ENCODE results near the gene ERMAP.

Gene ERMAP

DNA sequence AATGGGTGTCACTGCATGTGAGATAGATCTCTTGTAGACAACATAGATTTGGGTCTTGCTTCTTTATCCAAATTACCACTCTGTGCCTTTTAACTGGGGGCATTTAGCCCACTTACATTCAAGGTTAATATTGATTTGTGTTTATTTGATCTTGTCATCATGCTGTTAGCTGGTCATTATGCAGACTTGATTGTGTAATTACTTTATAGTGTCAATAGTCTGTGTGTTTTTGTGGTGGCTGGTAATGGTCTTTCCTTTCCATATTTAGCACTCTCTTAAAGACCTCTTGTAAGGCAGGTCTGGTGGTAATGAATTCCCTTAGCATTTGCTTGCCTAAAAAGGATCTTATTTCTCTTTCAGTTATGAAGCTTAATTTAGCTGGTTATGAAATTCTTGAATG, 59.1 kb downstream of the ERMAP start:
- DNase-seq, result no peak

DNA sequence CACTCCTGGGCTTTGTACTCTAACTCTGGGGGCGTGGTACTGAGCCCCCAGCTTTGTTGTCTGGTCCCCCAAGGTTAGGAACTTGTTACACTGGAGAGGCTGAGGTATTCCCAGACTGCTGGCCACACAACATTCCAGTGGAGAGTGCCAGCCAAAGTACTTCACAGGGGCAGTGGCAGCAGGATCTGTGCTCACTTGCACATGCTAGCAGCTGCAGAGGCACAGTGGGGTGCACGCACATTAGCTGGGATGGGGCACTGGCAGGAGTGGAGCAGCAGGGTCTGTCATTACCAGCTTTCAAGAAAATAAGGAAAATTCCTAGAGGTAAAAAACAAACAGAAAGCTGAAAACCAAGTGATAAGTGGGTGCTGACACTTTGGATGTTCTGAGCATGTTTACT, 60.5 kb downstream of the ERMAP start:
- no peak for DNase-seq

DNA sequence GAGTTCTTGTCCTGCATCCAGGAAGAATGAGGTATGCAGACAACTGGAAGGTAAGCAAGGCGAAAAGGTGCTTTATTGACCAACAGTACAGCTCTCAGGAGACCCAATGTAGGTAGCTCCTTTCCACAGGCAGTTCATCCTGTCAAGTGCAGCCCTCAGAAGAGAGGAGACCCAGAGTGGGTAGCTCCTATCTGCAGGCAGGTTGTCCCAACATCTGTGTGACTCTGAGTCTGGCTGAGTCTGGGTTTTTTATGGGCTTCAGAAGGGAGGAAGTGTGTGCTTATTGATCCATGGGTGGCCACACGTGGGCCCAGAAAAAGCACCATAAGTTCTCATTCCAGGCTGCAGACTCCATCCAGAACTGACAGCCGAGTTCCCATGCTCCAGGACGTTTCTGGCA, 63.5 kb downstream of the ERMAP start:
- DNase-seq, result no peak

DNA sequence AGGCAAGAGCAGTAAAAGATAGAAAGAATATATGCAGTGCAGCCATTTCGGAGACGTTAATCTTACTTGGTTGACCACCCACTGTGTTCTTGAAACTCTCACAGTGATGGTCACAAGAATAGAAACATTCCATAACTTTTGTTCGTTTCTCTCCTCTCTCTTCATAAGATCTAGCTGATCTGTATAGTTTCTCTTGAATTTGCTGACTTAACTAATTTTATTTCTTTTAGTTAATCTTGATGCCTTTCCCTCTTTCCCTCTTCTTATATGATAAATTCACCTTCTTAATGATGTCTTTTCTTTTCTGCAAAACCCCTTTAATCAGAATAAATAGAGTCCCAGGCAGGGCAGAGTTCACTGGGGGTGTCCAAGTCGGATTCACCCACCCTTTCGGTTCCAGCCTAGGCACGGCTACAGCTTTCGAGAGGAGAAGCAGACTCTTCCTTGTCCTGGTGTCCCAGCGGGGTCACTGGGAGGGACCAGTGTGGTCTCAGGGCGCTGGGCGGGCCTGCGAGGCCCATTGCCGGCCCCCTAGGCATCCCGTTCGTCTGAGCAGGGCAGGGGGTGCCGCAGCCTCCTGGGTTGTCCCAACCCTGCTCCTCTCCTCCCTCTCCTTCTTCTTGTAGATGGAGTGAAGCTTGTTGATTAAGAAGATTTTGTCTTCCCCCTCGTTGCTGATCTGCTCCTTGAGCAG, 69.3 kb downstream of the ERMAP start:
- no peak for DNase-seq

DNA sequence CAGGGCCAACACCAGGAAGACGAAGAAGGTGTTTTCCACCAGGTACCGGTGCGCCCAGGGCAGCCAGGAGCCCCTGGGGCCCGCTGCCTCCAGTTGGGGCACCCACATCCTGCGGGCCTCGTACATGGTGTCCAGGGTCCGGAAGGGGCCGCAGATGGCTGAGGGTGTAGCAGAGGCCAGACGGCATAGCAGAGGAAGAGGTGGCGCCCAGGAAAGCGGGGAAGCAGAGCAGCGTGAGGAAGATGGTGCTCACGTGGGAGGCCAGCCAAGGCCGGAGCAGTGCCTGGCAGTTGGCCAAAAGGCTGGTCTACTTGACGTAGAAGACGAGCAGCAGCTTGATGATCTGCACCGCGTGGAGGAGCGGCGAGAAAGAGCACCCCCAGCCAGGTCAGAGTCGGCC, 69.9 kb downstream of the ERMAP start:
- no peak for DNase-seq

DNA sequence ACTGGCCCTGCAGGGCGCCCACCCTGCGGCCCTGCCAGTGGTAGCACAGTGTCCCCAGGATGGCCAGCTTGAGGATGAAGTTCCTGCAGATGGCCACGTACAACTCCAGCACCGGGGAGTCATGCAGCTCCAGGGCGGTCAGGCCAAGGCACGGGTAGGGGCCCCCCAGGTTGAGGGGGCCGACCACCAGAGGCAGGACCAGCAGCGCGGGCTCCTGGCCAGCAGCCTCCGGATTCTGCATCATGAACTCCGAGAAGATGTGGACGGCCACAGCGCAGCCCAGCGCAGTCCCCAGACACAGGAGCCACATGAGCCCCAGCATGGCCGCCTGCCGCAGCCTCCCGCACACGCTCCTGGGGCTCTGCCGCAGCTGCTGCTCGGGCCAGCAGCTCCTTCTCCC, 70.4 kb downstream of the ERMAP start:
- DNase-seq, result no peak

DNA sequence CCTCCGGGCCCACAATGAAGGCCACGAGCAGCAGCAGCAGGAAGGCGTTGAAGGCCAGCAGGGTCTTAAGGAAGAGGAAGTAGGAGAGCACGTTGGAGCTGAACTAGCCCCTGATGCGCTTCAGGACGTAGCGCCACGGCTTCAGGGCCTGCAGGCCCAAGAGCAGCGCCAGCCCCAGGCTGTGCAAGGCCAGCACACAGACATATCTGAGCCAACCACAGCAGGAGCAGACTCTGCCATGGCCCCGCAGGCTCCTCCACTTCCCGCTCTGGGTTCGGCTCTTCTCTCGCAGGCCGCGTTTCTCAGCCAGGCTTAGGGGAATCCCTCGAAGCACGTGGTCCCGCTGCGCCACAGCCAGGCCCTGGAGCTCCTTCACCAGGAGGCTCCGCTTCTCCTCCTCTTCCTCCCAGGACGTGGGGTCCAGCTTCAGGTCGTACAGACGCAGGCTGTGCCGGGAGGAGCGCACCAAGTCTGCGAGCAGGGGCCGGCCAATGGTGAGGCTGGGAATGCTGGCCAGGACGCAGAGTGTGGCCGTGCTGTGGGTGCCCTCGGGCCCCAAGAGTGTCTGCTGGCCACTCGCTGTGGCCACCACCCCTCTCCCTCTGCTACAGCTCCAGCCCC, 71.2 kb downstream of the ERMAP start:
- no peak for DNase-seq

DNA sequence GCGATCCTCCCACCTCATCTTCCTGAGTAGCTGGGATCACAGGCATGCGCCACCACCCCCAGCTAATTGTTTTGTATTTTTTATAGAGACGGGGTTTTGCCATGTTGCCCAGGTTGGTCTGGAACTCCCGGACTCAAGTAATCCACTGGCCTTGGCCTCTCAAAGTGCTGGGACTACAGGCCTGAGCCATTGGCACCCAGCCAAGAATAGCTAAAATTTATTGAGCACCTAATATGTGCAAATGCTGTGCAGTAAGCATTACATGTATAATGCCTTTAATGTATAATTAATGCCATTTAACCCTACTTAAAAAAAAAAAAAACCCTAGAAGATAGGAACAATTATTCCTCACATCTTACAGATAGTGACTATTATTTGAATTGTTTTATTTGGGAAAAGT, 72.3 kb downstream of the ERMAP start:
- no peak for DNase-seq

DNA sequence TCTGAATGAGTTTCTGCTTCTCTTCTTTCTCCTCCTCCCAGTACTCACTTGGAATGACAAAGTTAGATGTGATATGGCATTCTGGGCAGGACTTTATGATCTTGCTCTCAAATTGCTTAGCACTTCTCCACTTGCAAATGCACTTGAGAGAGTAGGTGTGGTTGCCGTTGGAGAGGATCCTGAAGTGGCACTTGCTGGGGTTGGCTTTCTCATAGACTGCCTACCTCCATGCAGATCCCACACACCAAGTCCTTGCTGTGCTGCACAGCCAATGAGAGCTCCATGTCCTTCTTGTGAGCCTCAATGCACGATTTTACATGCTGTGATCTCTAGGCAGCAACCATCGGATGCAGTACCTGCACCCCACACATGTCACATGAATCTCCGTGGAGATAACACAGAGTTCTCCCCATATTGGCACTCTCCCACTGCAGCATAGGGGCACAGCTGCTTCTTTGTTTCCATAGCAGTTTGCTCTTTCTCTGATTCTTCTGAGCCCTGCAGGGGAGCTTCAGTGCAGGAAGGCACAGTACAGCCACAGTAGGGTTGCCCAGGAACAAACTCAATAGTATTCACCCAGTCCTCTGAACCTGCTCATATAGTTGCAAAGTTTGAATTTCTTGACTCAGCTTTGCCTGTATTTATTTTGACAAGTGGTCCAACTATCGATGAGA, 74.7 kb downstream of the ERMAP start:
- no peak for DNase-seq

Data from activated CD4-positive, CD25-positive, alpha-beta regulatory T cell (primary cell).